ENCODE measurements around the gene SF3B6.

GRCh38 chr2:24024018-24024417 lies 52.1 kb downstream of the SF3B6 start:
- TF ChIP-seq CTCF (IDR thresholded peaks at IDR 0.05) (no peak), POLR2A (IDR thresholded peaks at IDR 0.05) (no peak), POLR2AphosphoS5 (IDR thresholded peaks at IDR 0.05) (no peak)

Data from breast epithelium (tissue), 3 donors.